Lung (tissue), 12 donors: ENCODE data around the gene PTPRD. TPM values are rescaled to one million over a fixed set of nuclear protein-coding genes. Genes with fewer than 3 reads are reported as not detected.
"Not testable (repeated sequence)": the region's sequence is repeated elsewhere in the genome, so short reads cannot be mapped to it uniquely, and the experiment has no call there.

Source experiments
- ATAC-seq: fragments of 200-7000 bp; cut with Tn5 transposase; one replicate; pipeline ENCODE4 v1.9.1; 2020; ENCODE audit warnings: moderate number of reproducible peaks; ENCODE audit not compliant: insufficient read depth, low FRiP score
- DNase-seq, 3 donors: peaks; one replicate each; pipeline ENCODE4 v3.0.0-alpha.2; 2013 to 2017
- H3K27ac ChIP-seq, 2 donors: one replicate each; pipeline ENCODE4 v1.5.1; 2013; ENCODE audit warnings: mild to moderate bottlenecking in 2 of 2, moderate library complexity in 2 of 2, control low read depth in 1 of 2, inconsistent platforms in 1 of 2, low read depth in 1 of 2, low read length in 1 of 2
- H3K27me3 ChIP-seq, 3 donors: one replicate each; pipeline ENCODE4 v1.5.1; 2013; ENCODE audit warnings: low read length in 2 of 3; ENCODE audit not compliant: control insufficient read depth in 3 of 3, insufficient read depth in 3 of 3
- H3K36me3 ChIP-seq, 4 donors: one replicate each; pipeline ENCODE4 v1.5.1; 2013; ENCODE audit warnings: low read length in 4 of 4, mild to moderate bottlenecking in 1 of 4, moderate library complexity in 1 of 4; ENCODE audit not compliant: control insufficient read depth in 4 of 4, insufficient read depth in 4 of 4
- H3K4me1 ChIP-seq, 5 donors: one replicate each; pipeline ENCODE4 v1.5.1; 2013; ENCODE audit warnings: low read length in 5 of 5, mild to moderate bottlenecking in 2 of 5, moderate library complexity in 1 of 5; ENCODE audit not compliant: control insufficient read depth in 5 of 5, insufficient read depth in 5 of 5
- H3K4me3 ChIP-seq: one replicate; pipeline ENCODE4 v1.5.1; 2013; ENCODE audit warnings: mild to moderate bottlenecking, control low read depth, moderate library complexity
- H3K9ac ChIP-seq, 2 donors: one replicate each; pipeline ENCODE4 v1.5.1; 2013; ENCODE audit warnings: low read length in 2 of 2, control low read depth in 1 of 2; ENCODE audit not compliant: insufficient read depth in 1 of 2
- H3K9me3 ChIP-seq, 4 donors: one replicate each; pipeline ENCODE4 v1.5.1; 2013; ENCODE audit warnings: low read length in 3 of 4, mild to moderate bottlenecking in 1 of 4, moderate library complexity in 1 of 4; ENCODE audit not compliant: control insufficient read depth in 4 of 4, insufficient read depth in 3 of 4
- CTCF ChIP-seq: IDR thresholded peaks from 2 replicates; pipeline ENCODE4 v1.5.1; 2012; ENCODE audit warnings: mild to moderate bottlenecking; ENCODE audit errors: control extremely low read depth, extremely low read depth
- WGBS, 2 donors: extraction: QIAGEN DNeasy Blood & Tissue Kit; methylation state at CpG; one replicate each; pipeline ENCODE4 v1.1.7; 2013; 5-methylcytosine and 5-hydroxymethylcytosine counted together
- polyA plus RNA-seq, 2 donors: library from polyadenylated mRNA; stranded (reverse); fragments of 200-250 nt; gene quantifications; one replicate each; pipeline ENCODE4 v1.2.1, GENCODE V29; 2013
- total RNA-seq, 2 donors: library from RNA; depleted of rRNA in 1 of 2; stranded (reverse); fragments of >200 nt in 1 of 2; gene quantifications; one replicate each; pipeline ENCODE4 v1.2.1, GENCODE V29; 2014 to 2021
- donor health status: control.
- donor health status: control.
- donor health status: Bipolar disorder and iron deficiency.
- donor health status: healthy.
- donor health status: DM: yes; HTN: yes; CAD: no.

PTPRD gene
- total and polyA plus RNA-seq, 4 donors = 1.9 to 145 (median 13.7) TPM

- Histone ChIP-seq H3K9ac (no peak overlapping the region), H3K36me3 (no peaks in the 10 kb centered on the region), H3K27me3 (no peaks in the 10 kb centered on the region), H3K4me1 (peaks cover 0 to 2% (median 0%) of the 10 kb centered on the region in 5 donors), H3K4me3 (no peak overlapping the region), H3K27ac (no peak overlapping the region), H3K9me3 (no peaks in the 10 kb centered on the region)
- 80 to 84% methylated on average over 3 of the region's 3 CpGs for WGBS, 2 donors
- no peak for DNase-seq
- no peak for ATAC-seq
- no peak for TF ChIP-seq CTCF
These were observed 1513.2 kb downstream of the PTPRD start for GRCh38 chr9:9099646-9100045.

GRCh38 chr9:9097254-9097653, 1515.5 kb downstream of the PTPRD start:
- not testable (repeated sequence) for H3K36me3 ChIP-seq, DNase-seq, H3K4me3 ChIP-seq, H3K27me3 ChIP-seq, H3K9me3 ChIP-seq, H3K4me1 ChIP-seq, H3K27ac ChIP-seq, H3K9ac ChIP-seq, ATAC-seq
- 90 to 91% methylated on average over 6 of the region's 6 CpGs for WGBS, 2 donors

GRCh38 chr9:9091387-9091786, 1521.4 kb downstream of the PTPRD start:
- Histone ChIP-seq H3K4me1 (no peaks in the 10 kb centered on the region), H3K27ac (no peak overlapping the region), H3K27me3 (no peaks in the 10 kb centered on the region), H3K9me3 (no peaks in the 10 kb centered on the region), H3K4me3 (no peak overlapping the region), H3K9ac (no peak overlapping the region), H3K36me3 (no peaks in the 10 kb centered on the region)
- DNase-seq (peak in 2 of 3 donors; percentile 16 to 68), ATAC-seq (no peak)
- TF ChIP-seq CTCF = no peak

- DNase-seq = no peak
- no peak overlapping the region for H3K9ac ChIP-seq
- H3K4me1 ChIP-seq = no peaks in the 10 kb centered on the region
- ATAC-seq = no peak
- H3K27me3 ChIP-seq = no peaks in the 10 kb centered on the region
- no peak for TF ChIP-seq CTCF
- no peaks in the 10 kb centered on the region for H3K9me3 ChIP-seq
- H3K27ac ChIP-seq = no peak overlapping the region
- H3K36me3 ChIP-seq = no peaks in the 10 kb centered on the region
- H3K4me3 ChIP-seq = no peak overlapping the region
- 80 to 88% methylated on average over 2 of the region's 2 CpGs for WGBS, 2 donors
These were observed 1533.3 kb downstream of the PTPRD start for GRCh38 chr9:9079473-9079872.
